HG02981 (cell line): ENCODE results near the gene B3GLCT.

ENCODE experiments used
- ATAC-seq: cut with Tn5 transposase; IDR thresholded peaks from one replicate; pipeline ENCODE4 v1.9.1; 2021; ENCODE audit warnings: mild to moderate bottlenecking, moderate library complexity; ENCODE audit not compliant: unreplicated experiment

B3GLCT gene

GRCh38 chr13:31267126-31267784 is 67.5 kb downstream of the B3GLCT start:
- ATAC-seq: no peak

GRCh38 chr13:31274390-31274789 is 74.6 kb downstream of the B3GLCT start:
- ATAC-seq: no peak

- no peak for ATAC-seq
Observed at GRCh38 chr13:31276421-31276820, 76.6 kb downstream of the B3GLCT start.

- ATAC-seq: no peak
Observed at GRCh38 chr13:31278869-31279268, 79.1 kb downstream of the B3GLCT start.

- no peak for ATAC-seq
Observed at GRCh38 chr13:31282741-31283455, 83.1 kb downstream of the B3GLCT start.

- ATAC-seq: no peak
Observed at GRCh38 chr13:31286930-31287329, 87.2 kb downstream of the B3GLCT start.

GRCh38 chr13:31301119-31301518 is 101.3 kb downstream of the B3GLCT start:
- no peak for ATAC-seq

GRCh38 chr13:31310356-31310755 is 110.6 kb downstream of the B3GLCT start:
- no peak for ATAC-seq

- no peak for ATAC-seq
Observed at GRCh38 chr13:31310786-31311185, 111.0 kb downstream of the B3GLCT start.

GRCh38 chr13:31311921-31312320 is 112.1 kb downstream of the B3GLCT start:
- no peak for ATAC-seq

- ATAC-seq: no peak
Observed at GRCh38 chr13:31314961-31315360, 115.2 kb downstream of the B3GLCT start.

GRCh38 chr13:31320946-31321345 is 121.2 kb downstream of the B3GLCT start:
- no peak for ATAC-seq

GRCh38 chr13:31321457-31321856 is 121.7 kb downstream of the B3GLCT start:
- no peak for ATAC-seq

GRCh38 chr13:31322026-31322425 is 122.3 kb downstream of the B3GLCT start:
- no peak for ATAC-seq

- no peak for ATAC-seq
Observed at GRCh38 chr13:31322702-31323405, 123.1 kb downstream of the B3GLCT start.

- no peak for ATAC-seq
Observed at GRCh38 chr13:31327182-31327860, 127.5 kb downstream of the B3GLCT start.

GRCh38 chr13:31328549-31329235 is 128.9 kb downstream of the B3GLCT start:
- ATAC-seq: no peak

- no peak for ATAC-seq
Observed at GRCh38 chr13:31330236-31330635, 130.5 kb downstream of the B3GLCT start.

GRCh38 chr13:31331068-31331467 is 131.3 kb downstream of the B3GLCT start:
- no peak for ATAC-seq

GRCh38 chr13:31334547-31334946 is 134.8 kb downstream of the B3GLCT start:
- no peak for ATAC-seq
